Measurements from ENCODE around the gene YAE1.

The YAE1 gene

GRCh38 chr7:39557222-39557621, 9.0 kb upstream of the YAE1 start:
- DNase-seq (ENCODE audit: low read depth) = no peak

- no peak for DNase-seq (ENCODE audit: low read depth)
Measured at GRCh38 chr7:39557911-39558310, 8.3 kb upstream of the YAE1 start.

GRCh38 chr7:39560408-39560807, 5.8 kb upstream of the YAE1 start:
- no peak for DNase-seq (ENCODE audit: low read depth)

- DNase-seq (ENCODE audit: low read depth) = no peak
Measured at GRCh38 chr7:39560997-39561396, 5.2 kb upstream of the YAE1 start.

GRCh38 chr7:39565538-39565937, 666 bp upstream of the YAE1 start:
- DNase-seq (ENCODE audit: low read depth) = no peak

- no peak for DNase-seq (ENCODE audit: low read depth)
Measured at GRCh38 chr7:39567294-39567693, 1.1 kb downstream of the YAE1 start.

GRCh38 chr7:39574673-39575349, 8.6 kb downstream of the YAE1 start:
- no peak for DNase-seq (ENCODE audit: low read depth)

GRCh38 chr7:39577229-39577874, 11.1 kb downstream of the YAE1 start:
- DNase-seq (ENCODE audit: low read depth) = no peak

GRCh38 chr7:39580149-39580874, 14.1 kb downstream of the YAE1 start:
- peak; percentile 55 for DNase-seq (ENCODE audit: low read depth)

- DNase-seq (ENCODE audit: low read depth) = no peak
Measured at GRCh38 chr7:39582536-39582935, 16.3 kb downstream of the YAE1 start.

GRCh38 chr7:39583539-39583938, 17.3 kb downstream of the YAE1 start:
- DNase-seq (ENCODE audit: low read depth) = no peak

- DNase-seq (ENCODE audit: low read depth) = no peak
Measured at GRCh38 chr7:39587393-39587792, 21.2 kb downstream of the YAE1 start.

GRCh38 chr7:39588416-39588815, 22.2 kb downstream of the YAE1 start:
- DNase-seq (ENCODE audit: low read depth) = no peak

GRCh38 chr7:39589323-39590111, 23.3 kb downstream of the YAE1 start:
- DNase-seq (ENCODE audit: low read depth) = peak; percentile 24

GRCh38 chr7:39592586-39592985, 26.4 kb downstream of the YAE1 start:
- no peak for DNase-seq (ENCODE audit: low read depth)

GRCh38 chr7:39594988-39595620, 28.9 kb downstream of the YAE1 start:
- DNase-seq (ENCODE audit: low read depth) = no peak

GRCh38 chr7:39602351-39602750, 36.1 kb downstream of the YAE1 start:
- no peak for DNase-seq (ENCODE audit: low read depth)

GRCh38 chr7:39603924-39604323, 37.7 kb downstream of the YAE1 start:
- no peak for DNase-seq (ENCODE audit: low read depth)

GRCh38 chr7:39605087-39605486, 38.9 kb downstream of the YAE1 start:
- DNase-seq (ENCODE audit: low read depth) = no peak

- no peak for DNase-seq (ENCODE audit: low read depth)
Measured at GRCh38 chr7:39606352-39606751, 40.1 kb downstream of the YAE1 start.

- DNase-seq (ENCODE audit: low read depth) = no peak
Measured at GRCh38 chr7:39606941-39607340, 40.7 kb downstream of the YAE1 start.

- no peak for DNase-seq (ENCODE audit: low read depth)
Measured at GRCh38 chr7:39607865-39608264, 41.7 kb downstream of the YAE1 start.

Measured in stimulated activated CD8-positive, alpha-beta memory T cell treated with anti-CD3 and anti-CD28 coated beads, Interleukin-4, amount 100 ng/mL, for 24 hours (primary cell).